Right lobe of liver (tissue), 6 donors: ENCODE results near the gene DMRTC2. TPM values are rescaled to one million over a fixed set of nuclear protein-coding genes. Genes with fewer than 3 reads are reported as not detected.

Experiments used
- ATAC-seq, 4 donors: fragments of 200-7000 bp; cut with Tn5 transposase; one replicate each; pipeline ENCODE4 v1.9.1; 2020; ENCODE audit warnings: mild to moderate bottlenecking in 4 of 4, moderate library complexity in 4 of 4
- DNase-seq, 3 donors: peaks; one replicate each; pipeline ENCODE4 v3.0.0-alpha.2; 2020
- H3K27ac ChIP-seq, 3 donors: fragments of 200-600 bp; one replicate each; pipeline ENCODE4 v1.8.0; 2022
- H3K27me3 ChIP-seq, 2 donors: fragments of 200-600 bp; one replicate each; pipeline ENCODE4 v1.8.0; 2022
- H3K36me3 ChIP-seq, 4 donors: fragments of 200-600 bp; sonication (generic) in 1 of 4; one replicate each; pipeline versions ENCODE4 v1.5.1 to v1.8.0; 2017 to 2022; ENCODE audit warnings: control low read depth in 1 of 4
- H3K4me1 ChIP-seq, 4 donors: fragments of 200-600 bp; sonication (generic) in 1 of 4; one replicate each; pipeline versions ENCODE4 v1.5.1 to v1.8.0; 2017 to 2022; ENCODE audit warnings: control low read depth in 1 of 4
- H3K4me3 ChIP-seq, 3 donors: fragments of 200-600 bp; one replicate each; pipeline ENCODE4 v1.8.0; 2022
- H3K9me3 ChIP-seq, 4 donors: fragments of 200-600 bp; sonication (generic) in 1 of 4; one replicate each; pipeline versions ENCODE4 v1.5.1 to v1.8.0; 2017 to 2022; ENCODE audit warnings: control low read depth in 1 of 4
- POLR2A ChIP-seq: fragments of 450-650 bp; IDR thresholded peaks from one replicate; pipeline ENCODE4 v1.6.1; 2017; ENCODE audit warnings: antibody characterized with exemption, mild to moderate bottlenecking
- WGBS: methylation state at CpG from one replicate; pipeline ENCODE4 v1.1.6; 2018; ENCODE audit warnings: low coverage, low lambda C conversion rate; ENCODE audit not compliant: insufficient coverage; ENCODE audit errors: missing lambda C conversion rate; 5-methylcytosine and 5-hydroxymethylcytosine counted together
- intact Hi-C, 2 donors: fragments of 100-400 bp; cut with DNase I; formaldehyde crosslinking; loops; one replicate each; pipeline versions ENCODE4 v1.11.2 to v1.14.1; 2022
- total RNA-seq, 6 experiments: library from RNA; depleted of rRNA in 2 of 6; stranded (reverse); fragments of >200 nt in 2 of 6; fragmentation: NEBNext Ultra II Directional in 3 of 6; extraction: Animal tissue kit (Norgen Biotek cat#: 25700) in 3 of 6; gene quantifications; one replicate each; pipeline versions ENCODE4 v1.1.0 to v1.2.4, GENCODE V29; 2016 to 2023
- TF ChIP-seq, protein P1 (sequence below), 4 donors: fragments of 200-600 bp in 3 of 4; fragments of 450-650 bp in 1 of 4; IDR thresholded peaks; one replicate each; pipeline versions ENCODE4 v1.5.1 to v1.8.0; 2016 to 2022; ENCODE audit warnings: antibody characterized with exemption in 4 of 4, mild to moderate bottlenecking in 2 of 4
- donor health status: DM: no; HTN: yes; CAD: no.
- donor health status: DM: no; HTN: no; CAD: no.
- donor health status: DM: no; HTN: no; CAD: no.
- donor health status: DM: no; HTN: yes; CAD: no.
- donor health status: DM: no; HTN: yes; CAD: no.

DMRTC2 gene
- total RNA-seq, 6 experiments from 2014 or later, result not detected

GRCh38 chr19:41862445-41862986 lies 17.7 kb downstream of the DMRTC2 start:
- peaks cover 11 to 57% (median 28%) of the 10 kb centered on the region in 4 donors for H3K36me3 ChIP-seq
- 87% methylated on average over 2 of the region's 2 CpGs for WGBS

DNA sequence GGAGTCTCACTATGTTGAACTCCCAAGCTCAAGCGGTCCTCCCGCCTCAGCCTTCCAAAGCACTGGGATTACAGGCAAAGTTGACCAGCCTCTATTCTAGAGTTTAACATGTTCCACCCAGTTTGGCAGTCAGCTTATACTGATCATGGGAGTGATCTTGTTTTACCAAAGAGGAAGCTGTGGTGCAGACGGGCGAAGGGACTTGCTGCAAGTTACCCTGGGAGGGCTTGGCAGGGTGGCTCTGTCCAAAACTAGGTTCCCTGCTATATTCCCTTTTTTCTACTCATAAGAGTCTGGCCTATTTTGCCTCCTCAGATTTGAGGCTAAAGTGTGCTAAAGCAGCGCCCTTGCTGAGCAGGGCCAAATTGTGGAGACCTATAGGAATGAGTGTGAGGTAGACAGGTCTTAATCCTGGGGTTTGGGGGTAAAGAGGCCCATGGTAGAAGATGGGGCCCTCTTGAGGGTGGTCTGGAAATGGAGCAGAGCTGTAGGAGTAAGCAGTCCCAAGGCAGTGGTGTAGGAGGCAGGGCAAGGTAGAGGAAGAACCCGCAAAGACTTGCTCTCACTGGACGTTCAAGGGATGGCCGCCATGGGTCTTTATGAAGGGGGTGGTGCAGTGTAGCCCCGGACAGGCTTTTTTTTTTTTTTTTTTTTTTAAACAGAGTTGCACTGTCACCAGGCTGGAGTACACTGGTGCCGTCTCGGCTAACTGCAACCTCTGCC lies 18.5 kb downstream of the DMRTC2 start:
- Histone ChIP-seq H3K4me3 (no peak overlapping the region), H3K9me3 (no peaks in the 10 kb centered on the region), H3K27me3 (no peaks in the 10 kb centered on the region), H3K4me1 (peaks cover 0 to 17% (median 3%) of the 10 kb centered on the region in 4 donors), H3K27ac (no peak overlapping the region), H3K36me3 (peaks cover 11 to 57% (median 32%) of the 10 kb centered on the region in 4 donors)
- 69% methylated on average over 9 of the region's 11 CpGs for WGBS
- TF ChIP-seq, protein P1, sequence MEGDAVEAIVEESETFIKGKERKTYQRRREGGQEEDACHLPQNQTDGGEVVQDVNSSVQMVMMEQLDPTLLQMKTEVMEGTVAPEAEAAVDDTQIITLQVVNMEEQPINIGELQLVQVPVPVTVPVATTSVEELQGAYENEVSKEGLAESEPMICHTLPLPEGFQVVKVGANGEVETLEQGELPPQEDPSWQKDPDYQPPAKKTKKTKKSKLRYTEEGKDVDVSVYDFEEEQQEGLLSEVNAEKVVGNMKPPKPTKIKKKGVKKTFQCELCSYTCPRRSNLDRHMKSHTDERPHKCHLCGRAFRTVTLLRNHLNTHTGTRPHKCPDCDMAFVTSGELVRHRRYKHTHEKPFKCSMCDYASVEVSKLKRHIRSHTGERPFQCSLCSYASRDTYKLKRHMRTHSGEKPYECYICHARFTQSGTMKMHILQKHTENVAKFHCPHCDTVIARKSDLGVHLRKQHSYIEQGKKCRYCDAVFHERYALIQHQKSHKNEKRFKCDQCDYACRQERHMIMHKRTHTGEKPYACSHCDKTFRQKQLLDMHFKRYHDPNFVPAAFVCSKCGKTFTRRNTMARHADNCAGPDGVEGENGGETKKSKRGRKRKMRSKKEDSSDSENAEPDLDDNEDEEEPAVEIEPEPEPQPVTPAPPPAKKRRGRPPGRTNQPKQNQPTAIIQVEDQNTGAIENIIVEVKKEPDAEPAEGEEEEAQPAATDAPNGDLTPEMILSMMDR (IDR thresholded peaks at IDR 0.05), result no peak
- TF ChIP-seq POLR2A, result no peak
- ATAC-seq (no peak), DNase-seq (no peak)
- intact Hi-C loops, result no loop called here

More at GRCh38 chr19:41862445-41862986, 17.7 kb downstream of the DMRTC2 start:
- DNase-seq (no peak), ATAC-seq (no peak)
- Histone ChIP-seq H3K4me3 (no peak overlapping the region), H3K27me3 (no peaks in the 10 kb centered on the region), H3K9me3 (no peaks in the 10 kb centered on the region), H3K27ac (no peak overlapping the region), H3K4me1 (peaks cover 0 to 17% (median 3%) of the 10 kb centered on the region in 4 donors)
- intact Hi-C loops, result no loop called here
- TF ChIP-seq, protein P1 (IDR thresholded peaks at IDR 0.05), result no peak
- TF ChIP-seq POLR2A, result no peak

DNA sequence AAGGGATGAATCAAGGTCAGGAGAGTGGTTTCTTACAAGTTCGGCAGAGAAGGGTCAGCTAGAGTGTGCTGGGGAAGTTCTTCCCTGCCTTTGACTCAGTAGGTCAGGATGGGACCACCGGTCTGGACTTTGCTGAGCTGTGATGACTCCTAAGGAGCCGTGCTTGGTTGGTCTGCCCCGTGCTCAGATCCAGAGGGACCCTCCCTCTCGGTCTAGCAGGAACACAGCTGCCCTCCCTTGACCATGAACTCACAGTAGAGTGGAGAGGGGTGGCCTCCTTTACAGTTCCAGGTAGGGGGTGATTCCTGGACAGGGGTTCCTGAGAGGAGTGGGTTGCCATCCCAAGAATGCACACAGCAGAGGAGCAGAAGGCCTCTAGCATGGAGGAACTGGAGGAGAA lies 19.5 kb downstream of the DMRTC2 start:
- H3K36me3 ChIP-seq, result peaks cover 11 to 63% (median 37%) of the 10 kb centered on the region in 4 donors
- intact Hi-C loops, result no loop called here
- no peaks in the 10 kb centered on the region for H3K9me3 ChIP-seq
- H3K27ac ChIP-seq, result no peak overlapping the region
- ATAC-seq, result no peak
- peaks cover 0 to 11% (median 3%) of the 10 kb centered on the region in 4 donors for H3K4me1 ChIP-seq
- 60% methylated on average over 1 of the region's 5 CpGs for WGBS
- H3K27me3 ChIP-seq, result no peaks in the 10 kb centered on the region
- TF ChIP-seq POLR2A, result no peak
- TF ChIP-seq, protein P1 (IDR thresholded peaks at IDR 0.05), result no peak
- no peak for DNase-seq
- H3K4me3 ChIP-seq, result no peak overlapping the region

DNA sequence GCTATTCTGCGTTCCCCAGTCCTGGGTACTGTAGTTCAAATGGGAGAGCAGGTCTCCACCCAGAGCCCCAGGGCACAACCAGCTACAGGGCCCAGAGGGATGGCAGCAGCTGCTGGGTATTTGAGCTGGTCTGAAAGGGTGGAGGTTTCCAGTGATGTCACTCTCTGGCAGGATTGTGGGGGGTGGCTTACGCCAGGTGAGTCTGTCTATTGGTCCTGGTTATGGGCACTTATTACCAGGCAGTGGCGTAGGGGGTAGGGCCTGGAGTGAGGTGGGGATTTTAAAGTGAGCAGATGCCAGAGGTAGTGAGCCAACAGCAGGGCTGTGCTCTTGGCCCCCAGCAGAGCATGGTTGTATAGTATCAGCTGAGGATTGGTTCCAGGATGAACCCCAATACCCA lies 21.4 kb downstream of the DMRTC2 start:
- H3K4me3 ChIP-seq, result no peak overlapping the region
- WGBS, result 75% methylated on average over 1 of the region's 3 CpGs
- H3K27ac ChIP-seq, result no peak overlapping the region
- H3K27me3 ChIP-seq, result no peaks in the 10 kb centered on the region
- peaks cover 19 to 79% (median 41%) of the 10 kb centered on the region in 4 donors for H3K36me3 ChIP-seq
- DNase-seq (no peak), ATAC-seq (no peak)
- TF ChIP-seq, protein P1 (IDR thresholded peaks at IDR 0.05), result no peak
- no peak for TF ChIP-seq POLR2A
- intact Hi-C loops, result no loop called here
- H3K4me1 ChIP-seq, result peaks cover 0 to 5% (median 2%) of the 10 kb centered on the region in 4 donors
- H3K9me3 ChIP-seq, result no peaks in the 10 kb centered on the region
